DOHH2 (cell line): Measurements from ENCODE around the gene NIN.

Source experiments
- CTCF ChIP-seq: fragments of 200-600 bp; sonication (generic); IDR thresholded peaks from one replicate; pipeline ENCODE4 v1.5.1; 2014; ENCODE audit warnings: antibody characterized with exemption, mild to moderate bottlenecking, low read depth, low read length; ENCODE audit not compliant: poor library complexity, severe bottlenecking
- EZH2phosphoT487 ChIP-seq: fragments of 200-600 bp; sonication (generic); IDR thresholded peaks from 2 replicates; pipeline ENCODE4 v1.6.1; 2017; ENCODE audit warnings: borderline replicate concordance, mild to moderate bottlenecking, antibody characterized with exemption, low read length, moderate library complexity, mixed read lengths

GRCh38 chr14:50862036-50862570, 31.1 kb upstream of the NIN start:
- TF ChIP-seq CTCF = no peak
- TF ChIP-seq EZH2phosphoT487 = no peak
